GM12891 (cell line): ENCODE results near the gene IGSF3.
"Not testable (repeated sequence)": the region's sequence is repeated elsewhere in the genome, so short reads cannot be mapped to it uniquely, and the experiment has no call there.

Experiments used
- DNase-seq: peaks from one replicate; pipeline ENCODE4 v3.0.0; 2011; ENCODE audit warnings: low spot score; ENCODE audit not compliant: insufficient read length
- FAIRE-seq: peaks from 2 replicates; lab custom pipeline; 2011; peaks lifted over from hg19 to GRCh38; lab: Jason Lieb, UNC
- PAX5 ChIP-seq: IDR thresholded peaks from 2 replicates; pipeline ENCODE4 v1.6.1; 2011; ENCODE audit warnings: low read length, moderate library complexity, mild to moderate bottlenecking; ENCODE audit not compliant: insufficient read depth, severe bottlenecking
- POLR2A ChIP-seq: IDR thresholded peaks from 2 replicates; pipeline ENCODE4 v1.6.1; 2011; ENCODE audit warnings: low read depth, low read length, control low read depth
- POLR2AphosphoS5 ChIP-seq: IDR thresholded peaks from 2 replicates; pipeline ENCODE4 v1.6.1; 2011; ENCODE audit warnings: low read depth, low read length, control low read depth
- POU2F2 ChIP-seq: IDR thresholded peaks from 2 replicates; pipeline ENCODE4 v1.6.1; 2011; ENCODE audit warnings: low read depth, mild to moderate bottlenecking, control low read depth, low read length, moderate library complexity
- SPI1 ChIP-seq: IDR thresholded peaks from 2 replicates; pipeline ENCODE4 v1.6.1; 2011; ENCODE audit warnings: low read depth, low read length, control low read depth
- TAF1 ChIP-seq: IDR thresholded peaks from 2 replicates; pipeline ENCODE4 v1.6.1; 2011; ENCODE audit warnings: low read depth, low read length, control low read depth

The IGSF3 gene

GRCh38 chr1:116664366-116664977 is 3.1 kb downstream of the IGSF3 start:
- FAIRE-seq (no peak), DNase-seq (no peak)
- TF ChIP-seq POLR2A: no peak
- no peak for TF ChIP-seq POU2F2

DNA sequence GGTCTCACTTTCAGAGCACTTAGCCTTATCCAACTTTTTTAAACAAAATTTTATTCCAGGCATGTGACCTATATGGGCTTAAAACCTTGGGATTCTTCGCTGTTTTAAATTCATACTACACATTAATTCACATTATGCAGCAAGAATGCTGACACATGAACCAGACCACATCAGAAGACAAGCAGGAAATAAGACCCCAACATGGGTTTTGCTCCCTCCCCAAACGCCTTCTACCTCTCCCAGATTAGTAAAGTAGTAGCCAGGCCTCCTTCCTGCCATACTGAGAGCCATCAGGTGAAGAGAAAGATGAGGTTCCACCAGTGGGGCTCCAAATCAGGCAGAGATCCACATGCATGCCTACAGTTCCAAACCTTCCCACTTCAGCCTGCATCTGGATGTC is 3.7 kb downstream of the IGSF3 start:
- no peak for TF ChIP-seq SPI1
- no peak for TF ChIP-seq POU2F2
- TF ChIP-seq PAX5: no peak
- no peak for TF ChIP-seq TAF1
- no peak for TF ChIP-seq POLR2AphosphoS5
- no peak for TF ChIP-seq POLR2A
- FAIRE-seq (no peak), DNase-seq (no peak)

DNA sequence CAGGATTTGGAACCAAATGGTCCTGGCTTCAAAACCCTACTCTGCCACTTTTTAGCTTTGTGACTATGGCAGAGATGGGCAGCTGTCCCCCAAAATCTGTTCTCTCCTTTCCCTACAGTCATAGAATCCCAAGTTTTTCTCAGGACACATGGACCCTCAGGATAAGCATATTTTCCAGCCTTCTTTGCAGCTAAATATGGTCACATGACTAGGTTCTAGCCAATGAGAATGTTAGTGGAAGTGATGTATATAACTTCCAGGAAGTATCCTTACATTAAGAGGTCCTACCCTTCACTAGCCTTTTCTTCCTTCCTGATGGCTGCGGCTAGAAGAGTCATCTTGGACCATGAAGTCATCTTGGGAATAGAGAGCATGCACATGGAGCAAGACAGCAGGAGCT is 5.9 kb downstream of the IGSF3 start:
- DNase-seq (no peak), FAIRE-seq (no peak)
- TF ChIP-seq POLR2A (no peak), POU2F2 (no peak), SPI1 (no peak), TAF1 (no peak), PAX5 (no peak), POLR2AphosphoS5 (no peak)

DNA sequence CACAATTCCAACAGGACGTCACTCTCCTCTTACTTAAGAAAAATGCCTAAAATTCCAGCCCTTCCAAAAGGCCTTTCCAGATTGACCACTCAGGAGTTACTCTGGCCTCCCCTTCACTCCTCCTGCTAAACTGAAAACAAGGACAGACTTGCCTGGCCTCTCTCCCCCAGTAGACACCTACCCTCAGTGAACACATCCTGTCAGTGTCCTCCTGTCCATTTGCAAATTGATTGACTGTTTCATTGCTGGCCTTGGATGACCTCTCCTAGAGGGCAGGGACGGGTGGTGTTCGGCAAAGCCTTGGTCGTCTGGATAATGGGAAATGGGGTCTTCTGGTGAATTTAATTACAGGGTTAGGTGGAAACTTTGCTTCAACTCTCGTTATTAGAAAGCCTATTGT is 8.9 kb downstream of the IGSF3 start:
- not testable (repeated sequence) for FAIRE-seq

GRCh38 chr1:116657836-116658235 is 9.7 kb downstream of the IGSF3 start:
- FAIRE-seq, DNase-seq: not testable (repeated sequence)

More for the DNA sequence above, 8.9 kb downstream of the IGSF3 start:
- not testable (repeated sequence) for DNase-seq

DNA sequence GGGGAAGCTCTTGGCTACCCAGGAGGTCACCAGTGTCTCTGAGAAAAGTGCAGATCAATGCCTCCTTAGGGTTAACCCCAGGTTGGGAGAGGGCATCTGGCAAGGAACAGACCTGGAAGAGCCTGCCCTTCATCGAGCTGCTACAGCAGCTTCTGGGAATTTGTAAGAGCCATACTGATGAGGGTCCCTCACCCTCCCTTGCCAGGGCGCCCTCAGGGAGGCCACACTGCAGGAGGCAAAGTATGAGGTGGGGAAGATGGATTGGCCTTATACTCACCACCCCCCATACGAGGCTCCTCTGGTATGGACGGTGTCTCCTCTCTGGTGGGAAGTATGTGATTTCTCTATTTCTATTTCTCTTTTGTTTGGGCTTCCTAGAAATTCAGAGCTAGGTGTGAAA is 13.2 kb downstream of the IGSF3 start:
- DNase-seq: no peak
- no peak for FAIRE-seq
- TF ChIP-seq PAX5 (no peak), POLR2A (no peak), TAF1 (no peak), SPI1 (no peak), POU2F2 (no peak), POLR2AphosphoS5 (no peak)

- not testable (repeated sequence) for FAIRE-seq, DNase-seq
Measured at GRCh38 chr1:116652598-116652997, 14.9 kb downstream of the IGSF3 start.

DNA sequence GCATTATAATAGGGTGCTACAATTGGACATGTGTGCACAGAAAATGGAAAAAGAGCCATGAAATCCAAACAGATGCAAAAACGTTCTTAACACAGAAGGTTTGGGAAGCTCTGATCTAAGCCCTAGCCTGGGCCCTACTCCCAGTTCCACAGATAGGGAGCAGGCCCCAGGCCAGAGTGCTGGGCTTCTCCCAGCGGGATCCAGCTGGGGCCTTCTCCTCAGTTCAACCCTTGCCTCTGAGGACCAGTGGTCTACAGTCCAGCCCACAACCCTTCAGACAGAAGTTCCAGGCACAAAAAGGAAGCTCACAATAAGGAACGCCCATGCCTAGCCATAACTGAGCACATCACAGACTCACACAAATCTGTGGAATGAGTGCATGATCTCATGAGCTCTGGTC is 16.8 kb downstream of the IGSF3 start:
- DNase-seq, FAIRE-seq: not testable (repeated sequence)

- not testable (repeated sequence) for FAIRE-seq, DNase-seq
Measured at GRCh38 chr1:116649041-116649440, 18.5 kb downstream of the IGSF3 start.

GRCh38 chr1:116648325-116648724 is 19.2 kb downstream of the IGSF3 start:
- not testable (repeated sequence) for FAIRE-seq, DNase-seq

DNA sequence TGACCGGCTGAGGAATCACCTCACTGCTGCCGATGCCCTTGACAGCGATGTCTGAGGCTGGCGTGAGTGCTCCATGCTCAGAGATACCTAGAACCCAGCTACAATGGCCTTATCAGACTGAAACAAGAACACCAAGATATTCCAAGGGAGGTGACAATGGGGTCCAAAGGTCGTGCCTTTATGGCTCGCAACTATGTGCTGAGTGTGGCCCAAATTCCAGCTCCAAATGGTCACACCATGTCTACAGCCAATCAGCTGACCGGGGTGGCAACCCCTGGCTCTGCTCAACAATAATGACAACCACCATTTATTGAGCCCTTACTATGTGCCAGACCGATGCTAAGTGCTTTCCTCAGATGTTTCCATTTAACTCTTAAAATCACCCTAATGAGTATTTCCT is 20.3 kb downstream of the IGSF3 start:
- FAIRE-seq, DNase-seq: not testable (repeated sequence)

DNA sequence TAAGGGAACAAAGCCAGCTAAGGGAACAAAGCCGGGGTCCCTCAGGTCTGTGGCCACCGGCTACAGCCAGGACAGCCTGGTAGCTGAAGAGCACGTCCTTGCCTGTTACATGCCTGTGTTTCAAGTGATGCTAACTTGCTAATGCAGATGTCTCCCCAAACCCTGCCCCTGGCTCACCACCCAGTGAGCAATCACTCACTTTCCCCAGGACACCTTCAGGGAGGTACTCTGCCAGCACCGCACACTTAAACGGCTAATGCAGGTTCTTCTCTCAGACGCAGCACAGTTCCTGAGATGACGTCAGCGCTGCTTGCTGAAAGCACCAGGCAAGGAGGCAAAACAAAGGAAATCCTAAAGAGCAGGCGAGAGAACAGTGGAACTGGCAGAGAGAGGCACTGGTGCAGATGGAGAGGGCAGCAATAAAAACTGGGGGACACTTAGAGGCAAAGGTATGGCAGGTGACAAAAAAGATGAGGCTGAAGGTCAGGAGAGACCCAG is 20.8 kb downstream of the IGSF3 start:
- not testable (repeated sequence) for DNase-seq, FAIRE-seq
